ENCODE results near the gene VWDE.

DNA sequence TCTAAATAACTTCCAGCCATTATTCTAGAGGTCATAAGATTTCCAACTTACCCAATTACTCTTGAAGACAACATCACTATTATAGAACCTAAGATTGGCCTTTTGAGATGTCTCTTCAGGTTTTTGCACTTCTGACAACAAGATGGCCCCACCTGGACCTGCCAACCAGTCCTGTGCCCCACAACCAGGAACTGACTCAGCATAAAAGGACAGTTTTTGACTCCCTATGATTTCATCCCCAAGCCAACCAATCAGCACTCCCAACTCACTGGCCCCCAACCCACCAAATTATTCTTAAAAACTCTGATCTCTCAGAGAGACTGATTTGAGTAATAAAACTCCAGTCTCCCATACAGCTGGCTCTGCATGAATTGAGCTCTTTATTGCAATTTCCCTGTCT is 98.2 kb downstream of the VWDE start:
- TF ChIP-seq, protein P1, sequence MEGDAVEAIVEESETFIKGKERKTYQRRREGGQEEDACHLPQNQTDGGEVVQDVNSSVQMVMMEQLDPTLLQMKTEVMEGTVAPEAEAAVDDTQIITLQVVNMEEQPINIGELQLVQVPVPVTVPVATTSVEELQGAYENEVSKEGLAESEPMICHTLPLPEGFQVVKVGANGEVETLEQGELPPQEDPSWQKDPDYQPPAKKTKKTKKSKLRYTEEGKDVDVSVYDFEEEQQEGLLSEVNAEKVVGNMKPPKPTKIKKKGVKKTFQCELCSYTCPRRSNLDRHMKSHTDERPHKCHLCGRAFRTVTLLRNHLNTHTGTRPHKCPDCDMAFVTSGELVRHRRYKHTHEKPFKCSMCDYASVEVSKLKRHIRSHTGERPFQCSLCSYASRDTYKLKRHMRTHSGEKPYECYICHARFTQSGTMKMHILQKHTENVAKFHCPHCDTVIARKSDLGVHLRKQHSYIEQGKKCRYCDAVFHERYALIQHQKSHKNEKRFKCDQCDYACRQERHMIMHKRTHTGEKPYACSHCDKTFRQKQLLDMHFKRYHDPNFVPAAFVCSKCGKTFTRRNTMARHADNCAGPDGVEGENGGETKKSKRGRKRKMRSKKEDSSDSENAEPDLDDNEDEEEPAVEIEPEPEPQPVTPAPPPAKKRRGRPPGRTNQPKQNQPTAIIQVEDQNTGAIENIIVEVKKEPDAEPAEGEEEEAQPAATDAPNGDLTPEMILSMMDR (IDR thresholded peaks at IDR 0.05) = no peak
- no peak for TF ChIP-seq POLR2AphosphoS5 (IDR thresholded peaks at IDR 0.05)
- TF ChIP-seq POLR2A (IDR thresholded peaks at IDR 0.05) = no peak

Measured in stomach (tissue), 4 donors.